K562 (cell line): ENCODE data around the gene PHLDB2.

Source experiments
- CREM ChIP-seq: IDR thresholded peaks from 2 replicates; pipeline ENCODE4 v1.6.1; 2014; ENCODE audit warnings: antibody characterized with exemption, low read depth
- DPF2 ChIP-seq: fragments of 450-650 bp; IDR thresholded peaks from 2 replicates; pipeline ENCODE4 v1.6.1; 2016
- NCOA1 ChIP-seq: fragments of 450-650 bp; IDR thresholded peaks from 2 replicates; pipeline ENCODE4 v1.6.1; 2016; ENCODE audit warnings: low read depth
- NFXL1 ChIP-seq: fragments of 450-650 bp; formaldehyde crosslinking; IDR thresholded peaks from 2 replicates; pipeline ENCODE4 v1.4.0; 2021; ENCODE audit warnings: mild to moderate bottlenecking
- ZSCAN29 ChIP-seq: fragments of 450-650 bp; IDR thresholded peaks from 2 replicates; pipeline ENCODE4 v1.6.1; 2017
- TF ChIP-seq, protein P1 (sequence below), 3 experiments: IDR thresholded peaks in 2 of 3; conservative IDR thresholded peaks in 1 of 3; 2 replicates each; pipeline ENCODE4 v1.5.1; 2011 to 2012; ENCODE audit warnings: low read length in 3 of 3, mild to moderate bottlenecking in 3 of 3, control low read depth in 2 of 3, improper control_type of control experiment in 1 of 3, inconsistent platforms in 1 of 3, low read depth in 1 of 3, mixed read lengths in 1 of 3, moderate library complexity in 1 of 3; ENCODE audit not compliant: insufficient read depth in 2 of 3
- TF ChIP-seq, protein P2 (sequence below): sonication (generic); formaldehyde crosslinking; IDR thresholded peaks from 2 replicates; pipeline ENCODE4 v1.8.0; 2023; ENCODE audit warnings: missing genetic modification reagents, mild to moderate bottlenecking, borderline replicate concordance

DNA sequence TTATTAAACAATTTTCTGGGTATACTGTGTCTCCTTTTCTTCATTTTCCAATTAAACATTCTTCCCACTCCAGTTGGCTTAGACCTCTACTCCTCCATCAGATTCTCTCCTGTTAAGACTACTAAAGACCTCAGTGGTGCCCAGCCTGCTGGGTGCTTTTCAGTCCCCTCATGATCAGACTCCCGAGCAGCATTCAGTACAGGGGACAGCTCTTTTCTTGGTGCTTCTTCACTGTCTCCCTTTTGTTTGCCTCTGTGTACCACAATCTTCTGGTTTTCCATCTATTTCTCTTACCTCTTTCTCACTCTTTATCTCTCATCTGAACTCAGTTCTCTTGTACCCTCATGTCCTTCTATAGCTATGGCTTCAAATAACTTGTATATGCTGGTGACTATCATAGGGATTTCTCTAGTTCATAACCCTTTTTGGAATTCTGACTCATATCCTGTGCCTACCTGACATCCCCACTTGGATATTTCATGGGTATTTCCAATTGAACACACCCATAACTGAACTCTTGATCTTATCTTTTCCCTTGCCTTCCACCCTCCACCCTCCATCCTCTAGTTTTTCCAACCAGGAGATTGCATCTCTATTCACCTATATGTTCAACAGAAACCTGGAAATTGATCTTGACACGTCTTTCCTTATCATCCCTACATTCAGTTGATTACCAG is 64.2 kb downstream of the PHLDB2 start:
- TF ChIP-seq DPF2 (no peak), ZSCAN29 (no peak), CREM (no peak), NFXL1 (CRISPR knock-in tag) (no peak), NCOA1 (no peak)
- TF ChIP-seq, protein P1, sequence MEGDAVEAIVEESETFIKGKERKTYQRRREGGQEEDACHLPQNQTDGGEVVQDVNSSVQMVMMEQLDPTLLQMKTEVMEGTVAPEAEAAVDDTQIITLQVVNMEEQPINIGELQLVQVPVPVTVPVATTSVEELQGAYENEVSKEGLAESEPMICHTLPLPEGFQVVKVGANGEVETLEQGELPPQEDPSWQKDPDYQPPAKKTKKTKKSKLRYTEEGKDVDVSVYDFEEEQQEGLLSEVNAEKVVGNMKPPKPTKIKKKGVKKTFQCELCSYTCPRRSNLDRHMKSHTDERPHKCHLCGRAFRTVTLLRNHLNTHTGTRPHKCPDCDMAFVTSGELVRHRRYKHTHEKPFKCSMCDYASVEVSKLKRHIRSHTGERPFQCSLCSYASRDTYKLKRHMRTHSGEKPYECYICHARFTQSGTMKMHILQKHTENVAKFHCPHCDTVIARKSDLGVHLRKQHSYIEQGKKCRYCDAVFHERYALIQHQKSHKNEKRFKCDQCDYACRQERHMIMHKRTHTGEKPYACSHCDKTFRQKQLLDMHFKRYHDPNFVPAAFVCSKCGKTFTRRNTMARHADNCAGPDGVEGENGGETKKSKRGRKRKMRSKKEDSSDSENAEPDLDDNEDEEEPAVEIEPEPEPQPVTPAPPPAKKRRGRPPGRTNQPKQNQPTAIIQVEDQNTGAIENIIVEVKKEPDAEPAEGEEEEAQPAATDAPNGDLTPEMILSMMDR (IDR thresholded peaks at IDR 0.05 in 2 of 3, conservative IDR thresholded peaks at IDR 0.05 in 1 of 3; ENCODE audit: insufficient read depth in 2 of 3, low read depth in 1 of 3, low read length in 3 of 3) = no peak
- TF ChIP-seq, protein P2, sequence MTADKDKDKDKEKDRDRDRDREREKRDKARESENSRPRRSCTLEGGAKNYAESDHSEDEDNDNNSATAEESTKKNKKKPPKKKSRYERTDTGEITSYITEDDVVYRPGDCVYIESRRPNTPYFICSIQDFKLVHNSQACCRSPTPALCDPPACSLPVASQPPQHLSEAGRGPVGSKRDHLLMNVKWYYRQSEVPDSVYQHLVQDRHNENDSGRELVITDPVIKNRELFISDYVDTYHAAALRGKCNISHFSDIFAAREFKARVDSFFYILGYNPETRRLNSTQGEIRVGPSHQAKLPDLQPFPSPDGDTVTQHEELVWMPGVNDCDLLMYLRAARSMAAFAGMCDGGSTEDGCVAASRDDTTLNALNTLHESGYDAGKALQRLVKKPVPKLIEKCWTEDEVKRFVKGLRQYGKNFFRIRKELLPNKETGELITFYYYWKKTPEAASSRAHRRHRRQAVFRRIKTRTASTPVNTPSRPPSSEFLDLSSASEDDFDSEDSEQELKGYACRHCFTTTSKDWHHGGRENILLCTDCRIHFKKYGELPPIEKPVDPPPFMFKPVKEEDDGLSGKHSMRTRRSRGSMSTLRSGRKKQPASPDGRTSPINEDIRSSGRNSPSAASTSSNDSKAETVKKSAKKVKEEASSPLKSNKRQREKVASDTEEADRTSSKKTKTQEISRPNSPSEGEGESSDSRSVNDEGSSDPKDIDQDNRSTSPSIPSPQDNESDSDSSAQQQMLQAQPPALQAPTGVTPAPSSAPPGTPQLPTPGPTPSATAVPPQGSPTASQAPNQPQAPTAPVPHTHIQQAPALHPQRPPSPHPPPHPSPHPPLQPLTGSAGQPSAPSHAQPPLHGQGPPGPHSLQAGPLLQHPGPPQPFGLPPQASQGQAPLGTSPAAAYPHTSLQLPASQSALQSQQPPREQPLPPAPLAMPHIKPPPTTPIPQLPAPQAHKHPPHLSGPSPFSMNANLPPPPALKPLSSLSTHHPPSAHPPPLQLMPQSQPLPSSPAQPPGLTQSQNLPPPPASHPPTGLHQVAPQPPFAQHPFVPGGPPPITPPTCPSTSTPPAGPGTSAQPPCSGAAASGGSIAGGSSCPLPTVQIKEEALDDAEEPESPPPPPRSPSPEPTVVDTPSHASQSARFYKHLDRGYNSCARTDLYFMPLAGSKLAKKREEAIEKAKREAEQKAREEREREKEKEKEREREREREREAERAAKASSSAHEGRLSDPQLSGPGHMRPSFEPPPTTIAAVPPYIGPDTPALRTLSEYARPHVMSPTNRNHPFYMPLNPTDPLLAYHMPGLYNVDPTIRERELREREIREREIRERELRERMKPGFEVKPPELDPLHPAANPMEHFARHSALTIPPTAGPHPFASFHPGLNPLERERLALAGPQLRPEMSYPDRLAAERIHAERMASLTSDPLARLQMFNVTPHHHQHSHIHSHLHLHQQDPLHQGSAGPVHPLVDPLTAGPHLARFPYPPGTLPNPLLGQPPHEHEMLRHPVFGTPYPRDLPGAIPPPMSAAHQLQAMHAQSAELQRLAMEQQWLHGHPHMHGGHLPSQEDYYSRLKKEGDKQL = no peak
